RWPE2 (cell line): ENCODE results near the gene FAM117B.

Source experiments
- ATAC-seq: fragments of 200-7000 bp; cut with Tn5 transposase; 3 replicates; pipeline ENCODE4 v1.9.1; 2021; ENCODE audit warnings: low read depth
- DNase-seq: peaks from one replicate; pipeline ENCODE4 v3.0.0-alpha.2; 2020; ENCODE audit warnings: low spot score
- H3K27ac ChIP-seq: fragments of 450-650 bp; 2 replicates; pipeline ENCODE4 v1.5.1; 2017; ENCODE audit warnings: mild to moderate bottlenecking; ENCODE audit not compliant: poor library complexity, severe bottlenecking
- H3K27me3 ChIP-seq: fragments of 250-450 bp; sonication (Bioruptor Pico); 2 replicates; pipeline ENCODE4 v1.5.1; 2021; ENCODE audit warnings: mild to moderate bottlenecking, moderate library complexity; ENCODE audit not compliant: insufficient read depth, poor library complexity, severe bottlenecking
- H3K36me3 ChIP-seq: fragments of 250-450 bp; sonication (Bioruptor Pico); 2 replicates; pipeline ENCODE4 v1.5.1; 2020; ENCODE audit warnings: low read depth, mild to moderate bottlenecking, moderate library complexity
- H3K4me1 ChIP-seq: fragments of 250-450 bp; sonication (Bioruptor Pico); 2 replicates; pipeline ENCODE4 v1.5.1; 2021; ENCODE audit warnings: mild to moderate bottlenecking, moderate library complexity; ENCODE audit not compliant: insufficient read depth, poor library complexity, severe bottlenecking
- H3K4me3 ChIP-seq: fragments of 250-450 bp; sonication (Bioruptor Pico); 2 replicates; pipeline ENCODE4 v1.5.1; 2021; ENCODE audit warnings: mild to moderate bottlenecking, moderate library complexity; ENCODE audit not compliant: severe bottlenecking
- H3K9me3 ChIP-seq: fragments of 250-450 bp; sonication (Bioruptor Pico); 2 replicates; pipeline ENCODE4 v1.5.1; 2021; ENCODE audit warnings: mild to moderate bottlenecking, moderate library complexity; ENCODE audit not compliant: severe bottlenecking
- TF ChIP-seq, protein P1 (sequence below): fragments of 450-650 bp; IDR thresholded peaks from one replicate; pipeline ENCODE4 v1.5.1; 2017; ENCODE audit warnings: mild to moderate bottlenecking, moderate library complexity; ENCODE audit not compliant: poor library complexity, severe bottlenecking

The FAM117B gene

DNA sequence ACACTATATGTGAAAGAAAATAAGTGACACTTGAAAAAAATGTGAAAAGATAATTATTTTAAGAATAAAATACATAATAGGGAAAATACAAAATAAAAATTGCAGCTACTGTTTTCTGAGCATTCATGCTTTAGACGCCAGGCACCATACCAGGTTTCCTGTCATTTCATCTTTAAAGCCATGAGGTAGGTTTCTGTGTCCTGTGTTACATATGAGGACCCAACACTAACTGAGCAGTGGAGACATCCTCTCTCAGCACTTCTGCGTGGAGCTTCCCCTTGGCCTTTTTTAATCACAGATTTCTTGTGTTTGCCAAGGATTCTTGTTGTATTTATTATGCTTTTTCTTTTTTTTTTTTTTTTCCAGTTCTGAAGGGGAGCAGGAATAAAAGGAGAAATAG, 117.3 kb downstream of the FAM117B start:
- ATAC-seq (no peak), DNase-seq (no peak)
- Histone ChIP-seq H3K27ac (no peak overlapping the region), H3K36me3 (no peaks in the 10 kb centered on the region), H3K4me3 (no peak overlapping the region), H3K27me3 (no peaks in the 10 kb centered on the region), H3K9me3 (no peaks in the 10 kb centered on the region), H3K4me1 (peaks cover 19% of the 10 kb centered on the region)
- TF ChIP-seq, protein P1, sequence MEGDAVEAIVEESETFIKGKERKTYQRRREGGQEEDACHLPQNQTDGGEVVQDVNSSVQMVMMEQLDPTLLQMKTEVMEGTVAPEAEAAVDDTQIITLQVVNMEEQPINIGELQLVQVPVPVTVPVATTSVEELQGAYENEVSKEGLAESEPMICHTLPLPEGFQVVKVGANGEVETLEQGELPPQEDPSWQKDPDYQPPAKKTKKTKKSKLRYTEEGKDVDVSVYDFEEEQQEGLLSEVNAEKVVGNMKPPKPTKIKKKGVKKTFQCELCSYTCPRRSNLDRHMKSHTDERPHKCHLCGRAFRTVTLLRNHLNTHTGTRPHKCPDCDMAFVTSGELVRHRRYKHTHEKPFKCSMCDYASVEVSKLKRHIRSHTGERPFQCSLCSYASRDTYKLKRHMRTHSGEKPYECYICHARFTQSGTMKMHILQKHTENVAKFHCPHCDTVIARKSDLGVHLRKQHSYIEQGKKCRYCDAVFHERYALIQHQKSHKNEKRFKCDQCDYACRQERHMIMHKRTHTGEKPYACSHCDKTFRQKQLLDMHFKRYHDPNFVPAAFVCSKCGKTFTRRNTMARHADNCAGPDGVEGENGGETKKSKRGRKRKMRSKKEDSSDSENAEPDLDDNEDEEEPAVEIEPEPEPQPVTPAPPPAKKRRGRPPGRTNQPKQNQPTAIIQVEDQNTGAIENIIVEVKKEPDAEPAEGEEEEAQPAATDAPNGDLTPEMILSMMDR, result no peak

GRCh38 chr2:202754936-202755335, 120.2 kb downstream of the FAM117B start:
- no peak for ATAC-seq
- Histone ChIP-seq H3K4me3 (no peak overlapping the region), H3K9me3 (no peaks in the 10 kb centered on the region), H3K36me3 (peaks cover 9% of the 10 kb centered on the region; the same call in 1 of the 2 replicates), H3K27me3 (no peaks in the 10 kb centered on the region), H3K4me1 (peaks cover 13% of the 10 kb centered on the region), H3K27ac (no peak overlapping the region)
- TF ChIP-seq, protein P1, result no peak
- no peak for DNase-seq

DNA sequence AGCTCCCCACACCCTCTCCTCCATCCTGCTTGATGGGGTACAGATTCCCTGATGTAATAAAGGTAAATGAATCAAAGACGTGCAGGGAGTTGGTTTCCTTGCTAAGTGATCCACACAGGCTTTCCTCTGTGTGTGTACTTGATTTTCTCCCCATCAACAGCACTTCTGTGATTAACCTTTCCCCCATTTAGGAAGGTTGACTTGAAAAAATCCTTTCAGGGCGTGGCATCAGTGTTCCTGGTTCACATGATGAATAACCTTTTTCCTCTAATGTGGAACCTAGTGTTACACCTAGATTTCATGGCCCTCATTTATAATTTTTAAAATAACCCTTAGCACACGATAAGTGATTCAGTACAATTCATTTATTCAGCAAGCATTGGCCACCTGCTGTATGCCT, 121.8 kb downstream of the FAM117B start:
- H3K4me1 ChIP-seq, result no peaks in the 10 kb centered on the region
- H3K27me3 ChIP-seq, result no peaks in the 10 kb centered on the region
- DNase-seq (no peak), ATAC-seq (no peak)
- H3K36me3 ChIP-seq, result peaks cover 9% of the 10 kb centered on the region; the same call in 1 of the 2 replicates
- TF ChIP-seq, protein P1, result no peak
- H3K27ac ChIP-seq, result no peak overlapping the region
- no peaks in the 10 kb centered on the region for H3K9me3 ChIP-seq
- H3K4me3 ChIP-seq, result no peak overlapping the region

- ATAC-seq (no peak), DNase-seq (no peak)
- Histone ChIP-seq H3K9me3 (no peaks in the 10 kb centered on the region), H3K4me1 (no peaks in the 10 kb centered on the region), H3K4me3 (no peak overlapping the region), H3K36me3 (peaks cover 9% of the 10 kb centered on the region; the same call in 1 of the 2 replicates), H3K27ac (no peak overlapping the region), H3K27me3 (no peaks in the 10 kb centered on the region)
- TF ChIP-seq, protein P1, result no peak
Measured at GRCh38 chr2:202757339-202757738, 122.6 kb downstream of the FAM117B start.

- no peaks in the 10 kb centered on the region for H3K9me3 ChIP-seq
- no peaks in the 10 kb centered on the region for H3K27me3 ChIP-seq
- TF ChIP-seq, protein P1, result no peak
- no peak overlapping the region for H3K27ac ChIP-seq
- DNase-seq (no peak), ATAC-seq (no peak)
- no peak overlapping the region for H3K4me3 ChIP-seq
- no peaks in the 10 kb centered on the region for H3K4me1 ChIP-seq
- H3K36me3 ChIP-seq, result peaks cover 9% of the 10 kb centered on the region; the same call in 1 of the 2 replicates
Measured at GRCh38 chr2:202758128-202758527, 123.4 kb downstream of the FAM117B start.
